ENCODE results near the gene OSBPL9.
A peak's percentile ranks its signal among the peaks of the same experiment; 100 is the strongest.

Gene OSBPL9

DNA sequence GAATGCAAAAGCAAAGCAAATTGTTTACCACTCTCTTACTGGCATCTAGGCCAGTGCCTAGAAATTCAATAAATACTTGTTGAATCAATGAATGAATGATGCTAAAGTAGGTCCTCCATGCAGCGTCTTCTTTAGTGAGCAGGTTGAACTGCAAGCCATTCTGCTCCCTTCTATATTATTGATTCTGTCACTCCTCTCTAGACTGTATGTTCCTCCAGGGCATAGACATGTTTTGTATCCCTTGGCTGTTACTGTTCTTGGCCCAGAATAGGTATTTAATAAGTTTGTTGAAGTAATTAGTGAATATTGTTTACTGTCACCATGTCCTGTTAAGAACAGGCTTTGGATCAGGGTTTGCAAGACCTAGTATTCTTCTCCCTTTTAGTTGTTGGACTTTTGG, 43.7 kb downstream of the OSBPL9 start:
- DNase-seq (ENCODE audit: low read depth, low spot score) = no peak
- H3K27ac ChIP-seq = peak overlapping the region; percentile 36

DNA sequence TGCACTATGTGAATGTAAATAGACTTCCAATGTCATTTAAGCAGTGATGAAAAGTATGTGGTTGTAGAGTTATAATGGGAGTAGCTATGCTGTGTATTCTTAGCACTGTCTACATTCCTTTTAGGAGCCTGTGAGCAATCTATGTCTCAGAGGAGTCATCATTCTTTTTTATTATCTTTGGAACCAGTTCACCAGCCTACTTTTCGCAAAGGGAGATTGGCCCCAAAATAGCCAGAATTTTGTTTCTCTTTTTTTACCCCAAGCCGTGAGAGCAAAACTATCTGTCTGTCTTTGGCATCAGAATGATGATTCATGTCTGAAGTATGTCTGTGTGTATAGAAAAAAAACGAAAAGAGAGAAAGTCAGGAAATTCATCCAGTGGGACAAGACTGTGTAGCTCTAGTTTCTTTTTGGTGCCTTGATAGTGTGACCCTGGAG, 44.2 kb downstream of the OSBPL9 start:
- no peak for DNase-seq (ENCODE audit: low read depth, low spot score)
- peak overlapping the region; percentile 36 for H3K27ac ChIP-seq

- H3K27ac ChIP-seq = no peak overlapping the region
- no peak for DNase-seq (ENCODE audit: low read depth, low spot score)
These were observed 46.2 kb downstream of the OSBPL9 start for GRCh38 chr1:51663105-51663504.

- no peak for DNase-seq (ENCODE audit: low read depth, low spot score)
- H3K27ac ChIP-seq = no peak overlapping the region
These were observed 46.8 kb downstream of the OSBPL9 start for GRCh38 chr1:51663721-51664120.

- DNase-seq (ENCODE audit: low read depth, low spot score) = no peak
- no peak overlapping the region for H3K27ac ChIP-seq
These were observed 47.7 kb downstream of the OSBPL9 start for GRCh38 chr1:51664421-51665240.

- no peak for DNase-seq (ENCODE audit: low read depth, low spot score)
- no peak overlapping the region for H3K27ac ChIP-seq
These were observed 49.6 kb downstream of the OSBPL9 start for GRCh38 chr1:51666478-51666877.

DNA sequence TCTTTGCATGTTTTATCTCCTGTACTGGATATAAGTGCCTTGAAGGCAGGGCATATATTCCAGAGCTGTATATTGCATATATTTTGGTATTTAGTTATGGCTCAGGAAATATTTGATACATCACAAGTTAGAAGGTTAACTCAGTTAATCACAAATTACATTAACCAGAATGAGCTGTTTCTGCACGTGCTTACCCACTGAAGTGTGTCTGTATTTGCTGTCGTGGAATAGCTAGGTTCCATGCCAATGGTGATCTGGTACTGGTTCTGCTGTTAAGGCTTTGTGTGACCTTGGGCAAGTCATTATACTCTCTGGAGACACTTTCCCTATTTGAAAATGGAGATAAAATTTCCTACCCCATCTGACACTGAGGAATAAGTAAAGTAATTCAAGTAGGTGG, 50.7 kb downstream of the OSBPL9 start:
- DNase-seq (ENCODE audit: low read depth, low spot score) = no peak
- H3K27ac ChIP-seq = no peak overlapping the region

DNA sequence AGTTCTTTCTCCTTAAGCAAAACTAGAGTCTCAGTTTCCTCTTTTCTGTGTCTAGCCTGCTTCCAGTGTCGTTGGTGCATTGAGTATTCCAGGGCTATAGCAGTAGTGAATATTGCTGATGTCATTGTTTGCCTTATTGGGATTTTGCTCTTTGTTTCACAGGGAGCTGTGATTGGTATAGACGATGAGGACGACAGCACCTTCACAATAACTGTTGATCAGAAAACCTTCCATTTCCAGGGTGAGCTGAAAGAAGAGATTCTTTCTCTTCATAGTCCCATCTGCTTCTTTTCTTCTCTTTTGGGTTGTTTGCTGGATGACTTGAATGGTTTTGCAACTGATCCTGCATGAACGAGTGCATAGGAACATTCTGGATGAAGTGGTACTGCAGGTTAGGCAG, 52.4 kb downstream of the OSBPL9 start:
- H3K27ac ChIP-seq = no peak overlapping the region
- DNase-seq (ENCODE audit: low read depth, low spot score) = no peak

DNA sequence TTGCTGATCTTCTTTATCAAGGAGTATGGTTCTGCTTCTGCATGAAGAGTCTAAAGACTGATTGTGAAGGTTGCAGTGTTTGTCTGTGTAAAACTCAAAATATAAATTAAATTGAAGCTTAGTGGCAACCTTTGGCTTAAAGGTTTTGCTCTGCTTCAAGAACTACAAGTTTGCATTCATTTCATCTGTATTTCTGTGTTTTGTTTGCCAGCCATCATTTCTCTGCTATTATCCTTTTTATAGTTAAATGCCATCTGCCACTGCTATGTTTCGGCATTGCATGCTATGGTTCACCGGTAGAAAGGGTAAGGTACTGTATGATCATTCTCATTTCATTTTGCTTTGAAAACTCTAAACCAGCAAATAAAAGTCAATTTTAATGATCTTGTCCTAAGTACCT, 52.9 kb downstream of the OSBPL9 start:
- no peak overlapping the region for H3K27ac ChIP-seq
- DNase-seq (ENCODE audit: low read depth, low spot score) = no peak

GRCh38 chr1:51671527-51672325, 54.8 kb downstream of the OSBPL9 start:
- H3K27ac ChIP-seq = no peak overlapping the region
- no peak for DNase-seq (ENCODE audit: low read depth, low spot score)

- H3K27ac ChIP-seq = no peak overlapping the region
These were observed 56.4 kb downstream of the OSBPL9 start for GRCh38 chr1:51673279-51673678.

GRCh38 chr1:51675177-51675780, 58.4 kb downstream of the OSBPL9 start:
- H3K27ac ChIP-seq = peak overlapping the region; percentile 9
- DNase-seq (ENCODE audit: low read depth, low spot score) = no peak

More at GRCh38 chr1:51673279-51673678, 56.4 kb downstream of the OSBPL9 start:
- DNase-seq (ENCODE audit: low read depth, low spot score) = no peak

- DNase-seq (ENCODE audit: low read depth, low spot score) = no peak
- H3K27ac ChIP-seq = no peak overlapping the region
These were observed 62.5 kb downstream of the OSBPL9 start for GRCh38 chr1:51679435-51679834.

DNA sequence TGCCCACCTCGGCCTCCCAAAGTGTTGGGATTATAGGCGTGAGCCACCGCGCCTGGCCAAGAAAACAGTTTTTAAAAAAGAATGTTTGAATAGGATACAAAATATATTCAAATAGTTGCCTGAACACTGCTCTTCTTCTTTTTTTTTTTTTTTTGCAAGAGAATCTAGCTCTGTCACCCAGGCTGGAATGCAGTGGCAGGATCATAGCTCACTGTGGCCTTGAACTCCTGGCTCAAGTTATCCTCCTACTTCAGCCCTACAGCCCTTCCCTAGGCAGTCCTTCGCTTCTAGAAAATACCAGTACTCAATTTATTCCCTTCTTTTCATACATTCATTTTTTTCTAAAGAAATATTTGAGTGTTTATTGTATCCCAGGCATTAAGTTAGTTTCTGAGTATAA, 67.9 kb downstream of the OSBPL9 start:
- no peak for DNase-seq (ENCODE audit: low read depth, low spot score)
- no peak overlapping the region for H3K27ac ChIP-seq

- peak; percentile 89 for DNase-seq (ENCODE audit: low read depth, low spot score)
- H3K27ac ChIP-seq = no peak overlapping the region
These were observed 69.6 kb downstream of the OSBPL9 start for GRCh38 chr1:51686450-51686849.

DNA sequence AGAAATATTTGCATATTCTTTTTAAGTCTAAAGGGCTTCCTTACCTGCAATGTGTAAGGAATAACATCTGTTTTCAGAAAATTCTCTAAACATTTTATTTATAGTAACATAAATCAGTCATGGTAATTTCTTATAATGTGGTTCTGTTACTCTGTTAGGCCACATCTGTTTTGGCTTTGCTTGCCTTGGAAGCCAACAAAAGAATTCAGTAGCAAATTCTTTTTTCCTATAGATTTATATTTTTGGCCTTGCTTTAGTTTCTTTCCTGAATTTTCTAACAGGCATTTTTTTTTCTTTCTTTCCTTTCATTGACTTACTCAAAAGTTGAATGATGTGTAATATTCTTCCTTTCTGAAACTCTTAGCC, 72.2 kb downstream of the OSBPL9 start:
- peak overlapping the region; percentile 87 for H3K27ac ChIP-seq

DNA sequence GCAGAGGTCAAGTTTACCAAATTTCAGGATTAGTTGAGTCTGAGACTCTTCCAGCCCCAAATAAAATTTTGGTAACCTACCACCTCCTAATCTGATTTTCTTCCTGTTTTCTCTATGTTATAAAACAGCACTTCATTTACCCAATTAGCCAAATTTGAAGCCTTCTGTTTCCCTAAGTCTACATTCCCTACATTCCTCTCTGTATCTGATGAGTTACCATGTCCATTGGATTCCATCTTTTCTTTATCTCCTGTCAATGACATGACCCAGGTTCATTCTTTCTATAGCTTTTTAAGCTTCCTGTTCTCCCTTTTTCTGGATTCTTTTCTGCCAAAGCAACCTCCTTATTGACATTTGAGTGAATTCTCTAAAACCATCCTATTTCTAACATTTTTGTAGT, 72.8 kb downstream of the OSBPL9 start:
- H3K27ac ChIP-seq = peak overlapping the region; percentile 87
- no peak for DNase-seq (ENCODE audit: low read depth, low spot score)

More for the DNA sequence above, 72.2 kb downstream of the OSBPL9 start:
- DNase-seq (ENCODE audit: low read depth, low spot score) = no peak

GRCh38 chr1:51690285-51690961, 73.5 kb downstream of the OSBPL9 start:
- peak; percentile 90 for DNase-seq (ENCODE audit: low read depth, low spot score)
- peak overlapping the region; percentile 87 for H3K27ac ChIP-seq

GRCh38 chr1:51691920-51692319, 75.0 kb downstream of the OSBPL9 start:
- DNase-seq (ENCODE audit: low read depth, low spot score) = no peak
- H3K27ac ChIP-seq = peak overlapping the region; percentile 87

DNA sequence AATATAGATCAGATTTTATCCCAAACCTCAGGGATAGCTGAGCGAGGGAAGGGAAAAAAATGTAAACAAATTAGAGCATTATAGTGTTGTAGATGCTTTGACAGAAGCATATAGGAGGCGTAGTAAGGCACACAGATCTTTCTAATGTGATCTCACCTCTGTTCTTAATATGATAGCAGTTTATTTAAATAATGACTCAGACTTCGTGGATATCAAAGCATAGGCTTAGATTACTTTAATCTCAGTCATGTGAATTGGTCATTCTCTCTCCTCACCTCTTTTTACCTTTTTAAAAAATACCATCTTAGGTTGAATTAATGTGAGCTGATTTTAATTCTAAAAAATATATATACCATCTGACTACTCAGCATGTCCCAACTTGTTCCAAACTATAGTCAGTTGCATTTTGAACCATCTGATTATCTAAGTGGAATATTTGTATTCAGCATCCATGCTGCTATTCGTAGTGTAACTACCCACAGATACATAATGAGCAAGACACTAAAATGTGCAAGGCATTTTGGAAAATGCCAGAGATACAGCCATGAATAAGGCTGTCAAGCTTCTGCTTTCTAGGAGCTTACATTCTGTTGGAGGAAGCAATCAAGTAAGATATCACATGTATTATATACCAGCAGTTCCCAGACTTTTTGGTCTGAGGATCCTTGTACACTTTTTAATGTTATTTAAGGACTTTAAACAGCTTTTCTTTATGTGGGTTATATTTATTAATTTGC, 76.7 kb downstream of the OSBPL9 start:
- H3K27ac ChIP-seq = peak overlapping the region; percentile 7
- DNase-seq (ENCODE audit: low read depth, low spot score) = no peak
